ENCODE data around the gene GPR150. TPM values are rescaled to one million over a fixed set of nuclear protein-coding genes. Genes with fewer than 3 reads are reported as not detected.
A peak's percentile ranks its signal among the peaks of the same experiment; 100 is the strongest.

GPR150 gene
- total and polyA plus RNA-seq, 2 of the 13 experiments (the other 11 are each of a cell fraction or from before 2014, with no cell fraction given), result 0.03 TPM; not detected in 1

GRCh38 chr5:95644351-95645042 is 24.6 kb downstream of the GPR150 start:
- no peaks in the 10 kb centered on the region for H3K79me2 ChIP-seq (ENCODE audit: insufficient read depth, low read length)
- CTCF ChIA-PET (ENCODE audit: low intra/inter-chr PET ratio, low total read pairs), result interaction anchor here (1.2 to 3.0 kb wide), 2 partner anchors 137 to 202 kb away, joined by 4 to 11 read pairs; no protein-coding TSS in a partner anchor
- peak; percentile 83 for FAIRE-seq
- intact Hi-C loops (cut with micrococcal nuclease; ENCODE audit: unreplicated experiment), result loop anchor here (1.0 to 10.0 kb wide), 6 partner anchors 88 to 950 kb away; partner anchors contain the start of genes ARSK, RHOBTB3 and SKIC3
- no peak overlapping the region for H3K27ac ChIP-seq (ENCODE audit: extremely low read length, insufficient read depth, low read length)
- no peaks in the 10 kb centered on the region for H3K9me3 ChIP-seq (ENCODE audit: low read length)
- WGBS (ENCODE audit: low lambda C conversion rate), result 10% methylated on average over 4 of the region's 4 CpGs
- BruUV-seq (replicated peaks), result no TSS peak
- H3K36me3 ChIP-seq (replicated peaks in 1 of 2; ENCODE audit: control insufficient read depth in 1 of 2, insufficient read depth in 2 of 2, low read length in 2 of 2), result no peaks in the 10 kb centered on the region
- in situ Hi-C loops (cut with HindIII; ENCODE audit: extremely low pct_ligation_motif_present, low pct_unique_long_range_greater_than_20kb), result loop anchor here (5.0 to 25.0 kb wide), 2 partner anchors 198 to 693 kb away; no protein-coding TSS in a partner anchor
- no peak overlapping the region for H3K9ac ChIP-seq (ENCODE audit: insufficient read depth, low read depth, low read length)
- H3K27me3 ChIP-seq (ENCODE audit: control insufficient read depth in 1 of 2, insufficient read depth in 2 of 2, low read length in 2 of 2), result no peaks in the 10 kb centered on the region
- no peak for ATAC-seq
- H2AFZ ChIP-seq (ENCODE audit: low read length), result peak overlapping the region; percentile 71
- no peaks in the 10 kb centered on the region for H4K20me1 ChIP-seq (ENCODE audit: insufficient read depth, low read length)
- peak; percentile 45 for DNase-seq (ENCODE audit: low spot score)
- H3K4me1 ChIP-seq (ENCODE audit: insufficient read depth, low read length), result peaks cover 67% of the 10 kb centered on the region
- H3K4me3 ChIP-seq (replicated peaks in 1 of 3; ENCODE audit: insufficient read depth in 1 of 3, low read depth in 2 of 3, low read length in 3 of 3), result peak overlapping the region in 1 of 3 experiments; percentile 7; a peak in 1 of 6 replicates
- H3K4me2 ChIP-seq (ENCODE audit: low read depth, low read length), result peak overlapping the region; percentile 69
- POLR2A ChIA-PET, result no interaction called here
- TF ChIP-seq ZNF616 (CRISPR knock-in tag; IDR thresholded peaks at IDR 0.05; ENCODE audit: low read depth) (no peak), SETDB1 (CRISPR knock-in tag; IDR thresholded peaks at IDR 0.05; ENCODE audit: borderline replicate concordance) (no peak), SMAD3 (CRISPR knock-in tag; IDR thresholded peaks at IDR 0.05) (no peak), AHDC1 (CRISPR knock-in tag; IDR thresholded peaks at IDR 0.05; ENCODE audit: borderline replicate concordance) (no peak), ZNF878 (CRISPR knock-in tag; IDR thresholded peaks at IDR 0.05) (no peak), ZFP82 (CRISPR knock-in tag; IDR thresholded peaks at IDR 0.05; ENCODE audit: borderline replicate concordance) (no peak), TBP (CRISPR knock-in tag; IDR thresholded peaks at IDR 0.05) (no peak), ZNF543 (CRISPR knock-in tag; IDR thresholded peaks at IDR 0.05) (no peak), MAFK (conservative IDR thresholded peaks at IDR 0.05 in 1 of 2, IDR thresholded peaks at IDR 0.05 in 1 of 2; ENCODE audit: low read length in 2 of 2) (no peak), FOXK1 (CRISPR knock-in tag; IDR thresholded peaks at IDR 0.05; ENCODE audit: borderline replicate concordance, low read depth) (no peak), PLSCR1 (CRISPR knock-in tag; IDR thresholded peaks at IDR 0.05; ENCODE audit: borderline replicate concordance) (no peak), ZNF225 (CRISPR knock-in tag; IDR thresholded peaks at IDR 0.05) (no peak), RAD21 (CRISPR knock-in tag; IDR thresholded peaks at IDR 0.05) (peak; percentile 61), ZNF766 (CRISPR knock-in tag; IDR thresholded peaks at IDR 0.05; ENCODE audit: borderline replicate concordance) (no peak), ZNF562 (CRISPR knock-in tag; IDR thresholded peaks at IDR 0.05; ENCODE audit: borderline replicate concordance) (no peak), RELA (CRISPR knock-in tag; IDR thresholded peaks at IDR 0.05) (no peak), HES4 (CRISPR knock-in tag; IDR thresholded peaks at IDR 0.05; ENCODE audit: borderline replicate concordance) (no peak), MYC (CRISPR knock-in tag; IDR thresholded peaks at IDR 0.05; ENCODE audit: borderline replicate concordance) (no peak), PAWR (CRISPR knock-in tag; IDR thresholded peaks at IDR 0.05; ENCODE audit: borderline replicate concordance) (no peak)
